Cardiac ventricle fibroblast (primary cell): ENCODE measurements around the gene CMBL. TPM values are rescaled to one million over a fixed set of nuclear protein-coding genes. Genes with fewer than 3 reads are reported as not detected.

Experiments
- total RNA-seq: library from RNA; depleted of rRNA; stranded (reverse); fragments of >200 nt; gene quantifications from 2 replicates; pipeline ENCODE4 v1.2.3, GENCODE V29; 2015

CMBL gene
- total RNA-seq = 24.8 and 28.4 TPM in 2 replicates

DNA sequence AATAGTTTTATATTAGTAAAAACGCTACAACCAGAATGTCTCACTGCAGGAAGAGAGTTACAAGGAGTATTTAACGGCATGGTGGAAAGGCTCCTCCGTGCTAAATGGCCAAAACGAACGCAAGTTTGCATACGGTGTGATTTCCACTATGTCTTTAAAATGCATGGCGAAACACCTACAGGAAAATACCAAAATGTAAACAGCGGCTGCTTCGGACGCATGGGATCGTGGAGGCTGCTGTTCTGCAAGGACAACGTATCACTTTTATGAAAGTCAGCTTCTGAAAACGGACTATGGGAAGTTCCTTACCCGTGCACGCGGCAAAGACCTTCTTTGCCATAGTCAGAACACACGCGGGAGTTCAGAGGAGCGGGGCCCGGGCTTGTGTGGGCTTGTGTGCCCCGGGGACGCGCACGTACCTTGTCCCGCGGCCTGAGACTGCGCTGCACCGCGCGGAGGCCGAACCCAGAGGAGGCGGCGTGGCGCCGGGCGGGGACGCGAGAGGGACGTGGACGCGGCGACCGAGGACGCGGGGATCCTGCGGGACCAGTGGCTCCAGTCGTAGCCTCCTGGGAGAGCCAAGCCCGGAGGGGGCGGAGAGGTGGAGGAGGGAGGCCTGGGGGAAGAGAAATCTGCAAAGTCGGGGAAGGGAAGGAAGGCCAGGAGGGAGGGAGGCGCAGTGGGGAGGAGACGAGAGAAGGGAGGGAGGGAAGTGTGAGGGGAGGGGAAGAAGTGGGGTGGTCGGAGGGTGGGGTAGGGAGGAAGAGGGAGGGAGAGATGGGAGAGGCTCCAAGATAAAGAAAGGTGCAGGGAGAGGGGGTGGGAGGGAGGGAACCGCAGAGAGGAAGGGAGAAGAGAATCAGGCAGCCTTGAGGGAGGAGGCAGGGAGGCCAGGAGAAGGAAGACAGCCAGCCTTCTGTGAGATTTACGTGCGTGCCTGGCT, at the start of gene CMBL:
CMBL (minus strand) TSS at position 697 of the 943 bp plus-strand sequence. CDS start 17,140 bp downstream, outside the sequence.

DNA sequence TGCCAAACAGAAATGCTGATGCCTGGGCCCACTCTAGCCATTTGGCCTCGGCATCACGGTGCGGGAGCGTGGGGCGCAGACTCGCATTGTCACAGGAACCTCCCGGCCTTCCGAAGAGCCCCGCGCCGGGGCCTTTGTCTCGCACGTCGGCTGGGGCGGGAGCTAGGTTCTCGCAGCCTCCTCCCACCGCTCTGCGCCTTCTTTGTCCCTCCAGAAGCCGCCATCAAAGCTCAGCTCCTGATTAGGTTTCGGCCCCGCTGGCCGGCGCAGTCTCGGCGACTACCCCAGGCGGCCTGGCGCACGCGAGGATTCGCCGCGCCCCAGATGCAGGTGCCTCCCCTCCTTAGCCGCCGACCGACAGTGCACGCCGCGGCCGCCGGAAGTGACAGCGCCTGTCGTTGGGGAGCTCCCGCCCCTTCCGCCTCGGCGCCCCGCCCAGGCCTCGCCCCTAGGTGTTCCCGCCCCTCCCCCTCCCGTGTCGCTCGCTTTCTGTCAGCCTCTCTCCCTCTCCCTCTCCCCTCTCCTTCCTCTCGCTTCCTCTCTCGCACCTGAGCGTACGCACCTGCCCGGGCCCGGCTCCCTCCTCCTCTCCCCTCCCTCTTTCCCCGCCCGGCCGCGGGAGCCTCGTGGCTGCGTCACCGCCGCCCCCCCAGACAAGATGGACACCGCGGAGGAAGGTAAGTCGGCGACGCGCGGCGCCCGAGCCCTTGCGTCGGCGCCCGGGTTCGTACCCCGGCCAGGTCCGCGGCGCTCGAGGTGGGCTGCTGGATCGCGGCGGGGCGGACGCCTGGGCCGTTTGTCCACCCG, 45.7 kb upstream of the CMBL start, which contains the start of gene MARCHF6:
MARCHF6 (plus strand) TSS at position 455 of the 807 bp plus-strand sequence; CDS start at position 659, 204 bp downstream.

DNA sequence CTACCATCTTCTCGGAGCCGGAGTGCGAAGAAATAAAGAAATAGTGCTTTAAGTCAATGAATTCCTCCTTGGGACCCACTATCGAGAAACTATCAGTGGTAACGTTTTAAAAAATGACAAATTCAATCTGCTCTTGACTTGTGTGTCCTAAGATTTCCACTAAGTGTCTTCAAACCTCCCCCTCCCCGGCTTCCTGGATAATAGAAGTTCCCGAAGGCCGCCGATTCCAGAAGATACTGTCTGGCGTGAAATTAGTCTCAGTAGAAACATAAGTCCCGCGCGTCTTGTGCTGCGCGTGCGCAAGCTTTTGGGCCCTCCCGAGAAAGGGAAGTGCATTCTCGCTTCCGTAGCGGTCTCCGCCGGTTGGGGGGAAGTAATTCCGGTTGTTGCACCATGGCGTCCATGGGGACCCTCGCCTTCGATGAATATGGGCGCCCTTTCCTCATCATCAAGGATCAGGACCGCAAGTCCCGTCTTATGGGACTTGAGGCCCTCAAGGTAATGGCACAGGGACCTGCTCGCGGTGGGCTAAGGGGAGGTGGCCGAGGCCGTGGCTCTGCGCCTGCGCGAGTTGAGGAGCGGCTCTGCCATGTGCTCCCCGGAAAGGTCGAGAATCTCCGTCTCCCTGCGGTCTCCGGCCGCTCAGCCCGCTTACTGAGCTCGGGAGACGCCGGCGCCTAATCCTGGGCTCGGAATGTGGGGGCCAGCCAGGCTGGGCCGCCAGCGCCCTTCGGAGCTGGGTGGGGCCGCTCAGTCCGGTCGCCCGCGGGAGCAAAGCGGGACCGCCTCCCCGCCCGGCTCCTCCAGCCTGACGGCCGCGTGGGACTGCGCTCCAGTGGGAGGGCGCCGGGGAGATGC, 57.5 kb downstream of the CMBL start, which contains the start of gene CCT5:
CCT5 (plus strand) TSS at position 333 of the 858 bp plus-strand sequence; CDS start at position 394, 61 bp downstream.

Other genes starting within 250 kb of the CMBL start
- 10.5 and 11.4 TPM in 2 replicates for gene ATPSCKMT, start 58.0 kb downstream of the CMBL start, total RNA-seq
- gene CCT5, start 57.6 kb downstream of the CMBL start, total RNA-seq = 149 and 173 TPM in 2 replicates
- 47.4 and 57.1 TPM in 2 replicates for gene MARCHF6, start 45.8 kb upstream of the CMBL start, total RNA-seq
- 0.54 TPM in 1 of 2 replicates, not detected in the other for gene ROPN1L, start 134.0 kb upstream of the CMBL start, total RNA-seq